Heart left ventricle (tissue), 13 donors: ENCODE data around the gene TAF10.

Experiments used
- POLR2A ChIP-seq, 2 donors: fragments of 450-650 bp; IDR thresholded peaks; one replicate each; pipeline ENCODE4 v1.6.1; 2017; ENCODE audit warnings: antibody characterized with exemption in 2 of 2, mild to moderate bottlenecking in 2 of 2, moderate library complexity in 2 of 2
- TF ChIP-seq, protein P1 (sequence below), 12 donors: fragments of 200-600 bp; sonication (generic) in 4 of 12; IDR thresholded peaks; one replicate each; pipeline versions ENCODE4 v1.5.0 to v1.8.0; 2018 to 2022; ENCODE audit warnings: antibody characterized with exemption in 12 of 12, mild to moderate bottlenecking in 5 of 12
- donor health status: ischemic (EF 13 %, LVEDD 7.1; RV severe dilation, severe dysfunction).
- donor health status: DM: no; HTN: yes; CAD: no.
- donor health status: DM: no; HTN: no; CAD: no.
- donor health status: ischemic (EF 25% LVEDD 6.9; RV normal size, moderate dysfunction).
- donor health status: ischemic (EF 25% LVEDD 5.7; RV mildly dilated, moderate dysfunction).
- donor health status: ischemic (EF 35%, LVEDD 5.7; RV mildly dilated, moderate dysfunction).
- donor health status: nonischemic (EF 11% LVEDD 7.7; RV severe dilation, severe dysfunction).
- donor health status: DM: yes; HTN: yes; CAD: no.
- donor health status: PGD.
- donor health status: ischemic (EF 29% LVEDD 5.4; RV normal size, mild dysfunction).
- donor health status: nonischemic (EF 23%, LVEDD 6.1; RV moderate dilation, normal function).

GRCh38 chr11:6650980-6651379 is 39.0 kb upstream of the TAF10 start:
- no peak for TF ChIP-seq POLR2A (IDR thresholded peaks at IDR 0.05)
- TF ChIP-seq, protein P1, sequence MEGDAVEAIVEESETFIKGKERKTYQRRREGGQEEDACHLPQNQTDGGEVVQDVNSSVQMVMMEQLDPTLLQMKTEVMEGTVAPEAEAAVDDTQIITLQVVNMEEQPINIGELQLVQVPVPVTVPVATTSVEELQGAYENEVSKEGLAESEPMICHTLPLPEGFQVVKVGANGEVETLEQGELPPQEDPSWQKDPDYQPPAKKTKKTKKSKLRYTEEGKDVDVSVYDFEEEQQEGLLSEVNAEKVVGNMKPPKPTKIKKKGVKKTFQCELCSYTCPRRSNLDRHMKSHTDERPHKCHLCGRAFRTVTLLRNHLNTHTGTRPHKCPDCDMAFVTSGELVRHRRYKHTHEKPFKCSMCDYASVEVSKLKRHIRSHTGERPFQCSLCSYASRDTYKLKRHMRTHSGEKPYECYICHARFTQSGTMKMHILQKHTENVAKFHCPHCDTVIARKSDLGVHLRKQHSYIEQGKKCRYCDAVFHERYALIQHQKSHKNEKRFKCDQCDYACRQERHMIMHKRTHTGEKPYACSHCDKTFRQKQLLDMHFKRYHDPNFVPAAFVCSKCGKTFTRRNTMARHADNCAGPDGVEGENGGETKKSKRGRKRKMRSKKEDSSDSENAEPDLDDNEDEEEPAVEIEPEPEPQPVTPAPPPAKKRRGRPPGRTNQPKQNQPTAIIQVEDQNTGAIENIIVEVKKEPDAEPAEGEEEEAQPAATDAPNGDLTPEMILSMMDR (IDR thresholded peaks at IDR 0.05), result no peak
